DND-41 (cell line): ENCODE data around the gene PCDHGC5.

Experiments used
- ATAC-seq: fragments of 200-7000 bp; cut with Tn5 transposase; 3 replicates; pipeline ENCODE4 v1.9.1; 2021; ENCODE audit warnings: low read depth; ENCODE audit not compliant: insufficient read depth
- DNase-seq: peaks from one replicate; pipeline ENCODE4 v3.0.0-alpha.2; 2020
- H2AFZ ChIP-seq: 2 replicates; pipeline ENCODE4 v1.6.0; 2012; ENCODE audit warnings: low read depth, low read length
- H3K27ac ChIP-seq: 2 replicates; pipeline ENCODE4 v1.5.1; 2012; ENCODE audit warnings: low read length, inconsistent platforms
- H3K27me3 ChIP-seq: fragments of 200-600 bp; sonication (generic); 2 replicates; pipeline ENCODE4 v1.6.0; 2012; ENCODE audit warnings: low read length, mild to moderate bottlenecking, inconsistent platforms; ENCODE audit not compliant: insufficient read depth, poor library complexity
- H3K36me3 ChIP-seq: 2 replicates; pipeline ENCODE4 v1.5.1; 2012; ENCODE audit warnings: low read length, inconsistent platforms; ENCODE audit not compliant: insufficient read depth
- H3K4me1 ChIP-seq: 2 replicates; pipeline ENCODE4 v1.5.1; 2012; ENCODE audit warnings: mild to moderate bottlenecking, low read length; ENCODE audit not compliant: insufficient read depth
- H3K4me2 ChIP-seq: 2 replicates; pipeline ENCODE4 v1.6.0; 2012; ENCODE audit warnings: mild to moderate bottlenecking, moderate library complexity, low read length, inconsistent platforms; ENCODE audit not compliant: insufficient read depth
- H3K4me3 ChIP-seq, 2 experiments: fragments of 200-600 bp in 1 of 2; shearing (Covaris generic) in 1 of 2; 2 replicates each; pipeline ENCODE4 v1.5.1; 2012 to 2016; ENCODE audit warnings: inconsistent platforms in 2 of 2, low read length in 2 of 2, mild to moderate bottlenecking in 2 of 2, low read depth in 1 of 2, moderate library complexity in 1 of 2
- H3K79me2 ChIP-seq: 2 replicates; pipeline ENCODE4 v1.6.0; 2012; ENCODE audit warnings: low read length, inconsistent platforms; ENCODE audit not compliant: insufficient read depth
- H3K9ac ChIP-seq: 2 replicates; pipeline ENCODE4 v1.6.0; 2012; ENCODE audit warnings: low read depth, mild to moderate bottlenecking, inconsistent platforms, low read length, moderate library complexity
- H3K9me3 ChIP-seq: 2 replicates; pipeline ENCODE4 v1.5.1; 2012; ENCODE audit warnings: low read length, moderate library complexity, mild to moderate bottlenecking, inconsistent platforms; ENCODE audit not compliant: insufficient read depth, severe bottlenecking
- H4K20me1 ChIP-seq: 2 replicates; pipeline ENCODE4 v1.6.0; 2012; ENCODE audit warnings: low read length; ENCODE audit not compliant: insufficient read depth
- CTCF ChIP-seq: IDR thresholded peaks from 2 replicates; pipeline ENCODE4 v1.5.1; 2012; ENCODE audit warnings: borderline replicate concordance, low read length, moderate library complexity, mild to moderate bottlenecking; ENCODE audit not compliant: poor library complexity, severe bottlenecking; ENCODE audit errors: extremely low read depth
- EZH2 ChIP-seq: IDR thresholded peaks from 3 replicates; pipeline ENCODE4 v1.6.1; 2012; ENCODE audit warnings: borderline replicate concordance, low read depth, mild to moderate bottlenecking, moderate library complexity, low read length, inconsistent platforms; ENCODE audit not compliant: severe bottlenecking

The PCDHGC5 gene

GRCh38 chr5:141501761-141502160, 12.9 kb downstream of the PCDHGC5 start:
- no peaks in the 10 kb centered on the region for H3K36me3 ChIP-seq
- H3K4me1 ChIP-seq, result 0 out of 2 replicates have a peak, but pooled peaks cover 4% of the 10 kb centered on the region
- H3K27ac ChIP-seq, result no peak overlapping the region
- no peaks in the 10 kb centered on the region for H3K9me3 ChIP-seq
- no peaks in the 10 kb centered on the region for H3K79me2 ChIP-seq
- H3K4me2 ChIP-seq, result no peak overlapping the region
- no peak for DNase-seq
- no peak overlapping the region for H2AFZ ChIP-seq
- TF ChIP-seq EZH2 (no peak), CTCF (no peak)
- no peaks in the 10 kb centered on the region for H3K27me3 ChIP-seq
- H3K9ac ChIP-seq, result no peak overlapping the region
- ATAC-seq, result no peak
- no peaks in the 10 kb centered on the region for H4K20me1 ChIP-seq
- no peak overlapping the region for H3K4me3 ChIP-seq

- no peak overlapping the region for H3K4me2 ChIP-seq
These were observed 14.8 kb downstream of the PCDHGC5 start for GRCh38 chr5:141503681-141504080.

GRCh38 chr5:141504216-141504615, 15.3 kb downstream of the PCDHGC5 start:
- H3K4me2 ChIP-seq, result no peak overlapping the region
- no peaks in the 10 kb centered on the region for H3K4me1 ChIP-seq
- TF ChIP-seq EZH2 (no peak), CTCF (no peak)
- H3K9me3 ChIP-seq, result no peaks in the 10 kb centered on the region
- no peaks in the 10 kb centered on the region for H3K27me3 ChIP-seq
- H4K20me1 ChIP-seq, result no peaks in the 10 kb centered on the region
- no peak overlapping the region for H3K4me3 ChIP-seq
- H3K36me3 ChIP-seq, result no peaks in the 10 kb centered on the region
- no peak overlapping the region for H3K9ac ChIP-seq
- no peak overlapping the region for H3K27ac ChIP-seq
- DNase-seq (no peak), ATAC-seq (no peak)
- no peaks in the 10 kb centered on the region for H3K79me2 ChIP-seq
- no peak overlapping the region for H2AFZ ChIP-seq

More at GRCh38 chr5:141503681-141504080, 14.8 kb downstream of the PCDHGC5 start:
- H3K4me3 ChIP-seq, result no peak overlapping the region
- no peak for ATAC-seq
- no peak overlapping the region for H2AFZ ChIP-seq
- H3K79me2 ChIP-seq, result no peaks in the 10 kb centered on the region
- no peak overlapping the region for H3K27ac ChIP-seq
- no peaks in the 10 kb centered on the region for H3K4me1 ChIP-seq
- H3K36me3 ChIP-seq, result no peaks in the 10 kb centered on the region
- H3K9me3 ChIP-seq, result no peaks in the 10 kb centered on the region
- H3K9ac ChIP-seq, result no peak overlapping the region
- no peaks in the 10 kb centered on the region for H4K20me1 ChIP-seq
- no peak for DNase-seq
- TF ChIP-seq CTCF (no peak), EZH2 (no peak)
- no peaks in the 10 kb centered on the region for H3K27me3 ChIP-seq
